B cell (primary cell): ENCODE results near the gene SF1. TPM values are rescaled to one million over a fixed set of nuclear protein-coding genes. Genes with fewer than 3 reads are reported as not detected.

Source experiments
- ATAC-seq: fragments of 200-7000 bp; cut with Tn5 transposase; one replicate; pipeline ENCODE4 v1.10.0; 2021; ENCODE audit warnings: low read depth, mild to moderate bottlenecking, moderate number of reproducible peaks, moderate library complexity
- CTCF ChIA-PET: fragments of 350-600 bp; sonication (Branson Sonifier 250); formaldehyde crosslinking; loops from one replicate; lab custom pipeline; 2021; ENCODE audit warnings: antibody characterized with exemption, inconsistent platforms; lab: Charles Lee
- POLR2A ChIA-PET: fragments of 350-600 bp; sonication (Branson Sonifier 250); formaldehyde crosslinking; loops from one replicate; lab custom pipeline; 2021; ENCODE audit warnings: antibody characterized with exemption; lab: Charles Lee
- DNase-seq: peaks from one replicate; pipeline ENCODE4 v3.0.0; 2013
- H2AFZ ChIP-seq: 2 replicates; pipeline ENCODE4 v1.6.1; 2012; ENCODE audit warnings: mild to moderate bottlenecking, low read depth, low read length; ENCODE audit not compliant: insufficient read depth, poor library complexity, severe bottlenecking
- H3K27ac ChIP-seq, 2 donors: 1 replicate in 1 of 2; 2 replicates in 1 of 2; pipeline ENCODE4 v1.5.1; 2012 to 2013; ENCODE audit warnings: low read length in 2 of 2, mild to moderate bottlenecking in 2 of 2, moderate library complexity in 1 of 2
- H3K27me3 ChIP-seq, 4 experiments: fragments of 200-600 bp in 1 of 4; sonication (generic) in 1 of 4; replicated peaks in 1 of 4; 1 replicate in 2 of 4; 2 replicates in 2 of 4; pipeline versions ENCODE4 v1.6.1 to v1.7.0; 2013 to 2016; ENCODE audit warnings: low read length in 3 of 4, mild to moderate bottlenecking in 2 of 4, mixed read lengths in 1 of 4, moderate library complexity in 1 of 4; ENCODE audit not compliant: insufficient read depth in 4 of 4, control insufficient read depth in 3 of 4; ENCODE audit errors: control extremely low read depth in 1 of 4
- H3K36me3 ChIP-seq, 2 experiments: replicated peaks in 1 of 2; 1 replicate in 1 of 2; 2 replicates in 1 of 2; pipeline versions ENCODE4 v1.6.1 to v1.7.1; 2013; ENCODE audit warnings: low read length in 1 of 2; ENCODE audit not compliant: insufficient read depth in 2 of 2, control insufficient read depth in 1 of 2; ENCODE audit errors: control extremely low read depth in 1 of 2, extremely low read depth in 1 of 2
- H3K4me1 ChIP-seq, 2 donors: fragments of 200-600 bp in 1 of 2; sonication (generic) in 1 of 2; 1 replicate in 1 of 2; 2 replicates in 1 of 2; pipeline versions ENCODE4 v1.5.1 to v1.6.1; 2013 to 2017; ENCODE audit warnings: low read length in 2 of 2; ENCODE audit not compliant: control insufficient read depth in 2 of 2, insufficient read depth in 2 of 2
- H3K4me2 ChIP-seq: replicated peaks from 2 replicates; pipeline ENCODE3; 2012; ENCODE audit warnings: mild to moderate bottlenecking, low read depth, low read length; ENCODE audit not compliant: poor library complexity, severe bottlenecking
- H3K4me3 ChIP-seq, 5 experiments: fragments of 200-600 bp in 1 of 5; sonication (generic) in 1 of 5; 1 replicate in 3 of 5; 2 replicates in 2 of 5; pipeline versions ENCODE4 v1.5.1 to v1.7.0; 2011 to 2016; ENCODE audit warnings: low read length in 4 of 5, mild to moderate bottlenecking in 4 of 5, low read depth in 2 of 5, control low read depth in 1 of 5, moderate library complexity in 1 of 5; ENCODE audit not compliant: insufficient read depth in 1 of 5; ENCODE audit errors: control extremely low read depth in 1 of 5, extremely low read depth in 1 of 5
- H3K79me2 ChIP-seq: fragments of 200-600 bp; sonication (generic); one replicate; pipeline ENCODE4 v1.6.0; 2016; ENCODE audit warnings: low read length; ENCODE audit not compliant: control insufficient read depth, insufficient read depth
- H3K9ac ChIP-seq: fragments of 200-600 bp; sonication (generic); 2 replicates; pipeline ENCODE4 v1.6.1; 2017; ENCODE audit warnings: mild to moderate bottlenecking, low read length, moderate library complexity
- H3K9me3 ChIP-seq, 3 donors: one replicate each; pipeline versions ENCODE4 v1.6.1 to v1.7.1; 2013; ENCODE audit warnings: low read length in 2 of 3; ENCODE audit not compliant: control insufficient read depth in 2 of 3, insufficient read depth in 1 of 3; ENCODE audit errors: control extremely low read depth in 1 of 3
- H4K20me1 ChIP-seq: 2 replicates; pipeline ENCODE4 v1.6.0; 2012; ENCODE audit warnings: mild to moderate bottlenecking, low read length; ENCODE audit not compliant: insufficient read depth, control insufficient read depth, poor library complexity, severe bottlenecking
- H3K27ac Mint-ChIP-seq: one replicate; pipeline ENCODE4 v1.8.0; 2021; ENCODE audit warnings: mixed read lengths
- H3K27me3 Mint-ChIP-seq: one replicate; pipeline ENCODE4 v1.8.0; 2021; ENCODE audit warnings: mixed read lengths
- H3K4me1 Mint-ChIP-seq: one replicate; pipeline ENCODE4 v1.8.0; 2021; ENCODE audit warnings: mixed read lengths
- H3K4me3 Mint-ChIP-seq: one replicate; pipeline ENCODE4 v1.8.0; 2021; ENCODE audit warnings: mixed read lengths
- H3K9me3 Mint-ChIP-seq: one replicate; pipeline ENCODE4 v1.8.0; 2022; ENCODE audit warnings: mixed read lengths; ENCODE audit not compliant: insufficient read depth
- EZH2 ChIP-seq: IDR thresholded peaks from 2 replicates; pipeline ENCODE4 v1.6.1; 2012; ENCODE audit warnings: borderline replicate concordance, low read depth, mild to moderate bottlenecking, moderate library complexity, low read length; ENCODE audit not compliant: insufficient read depth, poor library complexity, severe bottlenecking
- WGBS: methylation state at CpG from one replicate; pipeline ENCODE4 v1.1.5; 2013; ENCODE audit warnings: missing lambda C conversion rate; ENCODE audit not compliant: insufficient coverage; 5-methylcytosine and 5-hydroxymethylcytosine counted together
- intact Hi-C: fragments of 100-400 bp; cut with micrococcal nuclease; formaldehyde crosslinking; loops from one replicate; pipeline ENCODE4 v1.10.0; 2022
- polyA plus RNA-seq: library from polyadenylated mRNA; depleted of rRNA; stranded (reverse); fragments of >200 nt; gene quantifications from 2 replicates; pipeline ENCODE4 v1.2.3, GENCODE V29; 2012
- total RNA-seq, 2 donors: library from RNA; stranded (reverse); fragments of 120-200 nt in 1 of 2; gene quantifications; 1 replicate in 1 of 2; 2 replicates in 1 of 2; pipeline versions ENCODE4 v1.2.3 to v1.2.4, GENCODE V29; 2013 to 2022
- TF ChIP-seq, protein P1 (sequence below): fragments of 200-600 bp; IDR thresholded peaks from one replicate; pipeline ENCODE4 v1.8.0; 2022; ENCODE audit warnings: antibody characterized with exemption, mild to moderate bottlenecking

SF1 gene
- total and polyA plus RNA-seq, 2 donors (not counting 1 experiment from before 2014, with no cell fraction given): 369 to 931 TPM

DNA sequence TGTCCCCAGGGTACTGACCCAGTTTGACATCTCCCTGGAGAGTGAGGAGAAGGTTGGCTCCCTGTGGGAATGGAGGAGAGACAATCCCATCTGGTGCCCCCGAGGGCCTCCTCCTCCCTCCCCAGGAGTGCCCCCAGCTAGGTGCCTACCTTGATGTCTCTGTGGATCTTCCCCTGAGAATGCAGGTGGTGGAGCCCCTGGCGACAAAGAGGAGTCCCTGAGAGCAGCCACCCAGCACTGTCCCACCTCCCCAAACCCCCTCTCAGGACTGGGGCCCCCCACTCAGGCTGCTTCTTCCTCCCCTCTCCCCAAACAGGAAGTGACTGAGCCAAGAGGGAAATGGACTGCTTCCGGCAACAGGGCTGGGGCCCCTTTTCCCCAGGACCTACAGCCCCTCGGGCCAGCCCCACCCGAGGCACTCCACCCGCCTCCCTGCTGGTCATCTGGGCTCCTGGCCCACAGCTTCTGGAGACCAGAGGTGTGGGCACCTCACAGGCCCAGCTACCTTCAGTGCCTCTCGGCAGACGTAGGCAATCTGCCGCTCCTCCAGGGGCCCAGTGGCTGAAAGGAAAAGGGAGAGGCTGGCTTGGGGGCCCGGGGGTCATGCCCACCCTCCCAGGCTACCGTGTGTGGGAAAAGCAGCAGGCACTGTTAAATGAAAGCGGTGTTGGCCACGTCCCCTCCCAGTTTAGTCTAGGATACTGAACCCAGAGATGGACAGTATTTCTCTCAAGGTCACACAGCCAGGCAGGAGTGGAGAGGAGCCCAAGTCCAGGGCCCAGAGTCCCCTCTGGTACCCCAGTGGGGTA is 23.4 kb upstream of the SF1 start:
- Mint-ChIP-seq H3K27me3 (no peaks in the 10 kb centered on the region), H3K27ac (peak overlapping the region; percentile 92), H3K9me3 (no peaks in the 10 kb centered on the region), H3K4me3 (peak overlapping the region; percentile 88), H3K4me1 (peaks cover 45% of the 10 kb centered on the region)
- no peaks in the 10 kb centered on the region for H3K9me3 ChIP-seq
- peak overlapping the region; percentile 61 for H3K9ac ChIP-seq
- peak overlapping the region; percentile 63 for H2AFZ ChIP-seq
- intact Hi-C loops: loop anchor here (1.0 to 5.0 kb wide), 5 partner anchors 9 to 336 kb away; partner anchors contain the start of genes EHD1 and MEN1
- no peaks in the 10 kb centered on the region for H3K27me3 ChIP-seq
- peaks cover 63% of the 10 kb centered on the region for H3K79me2 ChIP-seq
- ChIA-PET POLR2A (interaction anchor here (0.6 to 4.9 kb wide), 11 partner anchors 13 to 311 kb away, joined by 3 to 40 read pairs (median 4); partner anchors contain the start of genes CDC42BPG, RASGRP2, SF1 and TM7SF2), CTCF (interaction anchor here (0.7 to 7.3 kb wide), 11 partner anchors 10 to 92 kb away, joined by 3 to 73 read pairs (median 5); partner anchors contain the start of genes CDC42BPG, RASGRP2 and SF1)
- peaks cover 0 to 54% of the 10 kb centered on the region in 2 experiments for H3K36me3 ChIP-seq
- H3K4me3 ChIP-seq: peak overlapping the region; percentile 19 to 71 (median 63)
- H3K4me2 ChIP-seq: peak overlapping the region; percentile 98
- ATAC-seq: no peak
- WGBS: 10% methylated on average over 11 of the region's 13 CpGs
- peak overlapping the region; percentile 59 to 90 for H3K27ac ChIP-seq
- peaks cover 46 to 54% of the 10 kb centered on the region in 2 donors for H3K4me1 ChIP-seq
- no peak for TF ChIP-seq EZH2
- TF ChIP-seq, protein P1, sequence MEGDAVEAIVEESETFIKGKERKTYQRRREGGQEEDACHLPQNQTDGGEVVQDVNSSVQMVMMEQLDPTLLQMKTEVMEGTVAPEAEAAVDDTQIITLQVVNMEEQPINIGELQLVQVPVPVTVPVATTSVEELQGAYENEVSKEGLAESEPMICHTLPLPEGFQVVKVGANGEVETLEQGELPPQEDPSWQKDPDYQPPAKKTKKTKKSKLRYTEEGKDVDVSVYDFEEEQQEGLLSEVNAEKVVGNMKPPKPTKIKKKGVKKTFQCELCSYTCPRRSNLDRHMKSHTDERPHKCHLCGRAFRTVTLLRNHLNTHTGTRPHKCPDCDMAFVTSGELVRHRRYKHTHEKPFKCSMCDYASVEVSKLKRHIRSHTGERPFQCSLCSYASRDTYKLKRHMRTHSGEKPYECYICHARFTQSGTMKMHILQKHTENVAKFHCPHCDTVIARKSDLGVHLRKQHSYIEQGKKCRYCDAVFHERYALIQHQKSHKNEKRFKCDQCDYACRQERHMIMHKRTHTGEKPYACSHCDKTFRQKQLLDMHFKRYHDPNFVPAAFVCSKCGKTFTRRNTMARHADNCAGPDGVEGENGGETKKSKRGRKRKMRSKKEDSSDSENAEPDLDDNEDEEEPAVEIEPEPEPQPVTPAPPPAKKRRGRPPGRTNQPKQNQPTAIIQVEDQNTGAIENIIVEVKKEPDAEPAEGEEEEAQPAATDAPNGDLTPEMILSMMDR: no peak
- no peaks in the 10 kb centered on the region for H4K20me1 ChIP-seq
- peak; percentile 61 for DNase-seq
